ENCODE data around the gene MOB2. TPM values are rescaled to one million over a fixed set of nuclear protein-coding genes. Genes with fewer than 3 reads are reported as not detected.

Gene MOB2
- total RNA-seq, 2 donors from 2014 or later, result 11.4 to 31.3 TPM

DNA sequence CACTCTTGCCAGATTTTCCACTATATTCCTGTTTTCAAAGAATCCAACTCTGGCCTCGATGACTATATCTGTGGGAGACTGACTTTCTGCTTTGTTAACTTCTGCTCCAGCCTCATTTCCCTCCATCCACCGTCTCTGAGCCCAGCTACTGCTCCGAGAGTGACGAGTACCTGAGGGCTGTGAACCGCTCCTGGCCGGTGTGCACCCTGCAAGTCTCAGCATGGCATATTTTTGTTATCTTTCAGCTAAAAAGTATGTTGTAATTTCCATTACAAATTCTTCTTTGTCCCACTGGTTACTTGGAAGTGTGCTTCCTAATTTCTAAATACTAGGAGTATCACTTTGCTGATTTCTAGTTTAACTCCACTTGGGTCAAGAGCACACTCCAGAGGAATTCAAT lies 36.5 kb upstream of the MOB2 start:
- Histone ChIP-seq H3K27ac (no peak overlapping the region), H3K9me3 (no peaks in the 10 kb centered on the region), H3K27me3 (no peaks in the 10 kb centered on the region), H3K36me3 (replicated peaks in 1 of 2; ENCODE audit: insufficient read depth in 1 of 2, low read depth in 2 of 2) (no peaks in the 10 kb centered on the region), H3K4me1 (no peaks in the 10 kb centered on the region), H3K4me3 (no peak overlapping the region)
- intact Hi-C loops (cut with DNase I), result no loop called here
- TF ChIP-seq, protein P1, sequence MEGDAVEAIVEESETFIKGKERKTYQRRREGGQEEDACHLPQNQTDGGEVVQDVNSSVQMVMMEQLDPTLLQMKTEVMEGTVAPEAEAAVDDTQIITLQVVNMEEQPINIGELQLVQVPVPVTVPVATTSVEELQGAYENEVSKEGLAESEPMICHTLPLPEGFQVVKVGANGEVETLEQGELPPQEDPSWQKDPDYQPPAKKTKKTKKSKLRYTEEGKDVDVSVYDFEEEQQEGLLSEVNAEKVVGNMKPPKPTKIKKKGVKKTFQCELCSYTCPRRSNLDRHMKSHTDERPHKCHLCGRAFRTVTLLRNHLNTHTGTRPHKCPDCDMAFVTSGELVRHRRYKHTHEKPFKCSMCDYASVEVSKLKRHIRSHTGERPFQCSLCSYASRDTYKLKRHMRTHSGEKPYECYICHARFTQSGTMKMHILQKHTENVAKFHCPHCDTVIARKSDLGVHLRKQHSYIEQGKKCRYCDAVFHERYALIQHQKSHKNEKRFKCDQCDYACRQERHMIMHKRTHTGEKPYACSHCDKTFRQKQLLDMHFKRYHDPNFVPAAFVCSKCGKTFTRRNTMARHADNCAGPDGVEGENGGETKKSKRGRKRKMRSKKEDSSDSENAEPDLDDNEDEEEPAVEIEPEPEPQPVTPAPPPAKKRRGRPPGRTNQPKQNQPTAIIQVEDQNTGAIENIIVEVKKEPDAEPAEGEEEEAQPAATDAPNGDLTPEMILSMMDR (IDR thresholded peaks at IDR 0.05), result no peak
- no peak for TF ChIP-seq POLR2A (IDR thresholded peaks at IDR 0.05)
- ATAC-seq (no peak), DNase-seq (no peak)
- 78 to 90% methylated on average over 6 of the region's 6 CpGs for WGBS, 2 donors

DNA sequence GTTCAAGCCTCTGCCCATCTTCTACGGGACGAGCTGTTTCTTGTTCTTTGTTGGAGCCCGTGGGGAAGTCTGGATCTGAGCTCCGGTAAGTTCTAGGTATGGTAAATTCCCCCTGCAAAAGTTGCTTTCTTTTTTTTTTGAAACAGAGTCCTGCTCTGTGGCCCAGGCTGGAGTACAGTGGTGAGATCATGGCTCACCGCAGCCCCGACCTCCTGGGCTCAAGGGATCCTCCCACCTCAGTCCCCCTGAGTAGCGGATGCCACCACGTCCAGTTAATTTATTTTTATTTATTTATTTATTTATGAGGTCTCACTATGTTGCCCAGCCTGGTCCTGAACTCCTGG lies 35.5 kb upstream of the MOB2 start:
- DNase-seq (no peak), ATAC-seq (no peak)
- Histone ChIP-seq H3K4me3 (no peak overlapping the region), H3K27me3 (no peaks in the 10 kb centered on the region), H3K36me3 (replicated peaks in 1 of 2; ENCODE audit: insufficient read depth in 1 of 2, low read depth in 2 of 2) (no peaks in the 10 kb centered on the region), H3K4me1 (no peaks in the 10 kb centered on the region), H3K9me3 (no peaks in the 10 kb centered on the region), H3K27ac (no peak overlapping the region)
- no peak for TF ChIP-seq POLR2A (IDR thresholded peaks at IDR 0.05)
- TF ChIP-seq, protein P1 (IDR thresholded peaks at IDR 0.05), result no peak
- WGBS, 2 donors, result 94 to 97% methylated on average over 8 of the region's 8 CpGs
- intact Hi-C loops (cut with DNase I), result no loop called here

DNA sequence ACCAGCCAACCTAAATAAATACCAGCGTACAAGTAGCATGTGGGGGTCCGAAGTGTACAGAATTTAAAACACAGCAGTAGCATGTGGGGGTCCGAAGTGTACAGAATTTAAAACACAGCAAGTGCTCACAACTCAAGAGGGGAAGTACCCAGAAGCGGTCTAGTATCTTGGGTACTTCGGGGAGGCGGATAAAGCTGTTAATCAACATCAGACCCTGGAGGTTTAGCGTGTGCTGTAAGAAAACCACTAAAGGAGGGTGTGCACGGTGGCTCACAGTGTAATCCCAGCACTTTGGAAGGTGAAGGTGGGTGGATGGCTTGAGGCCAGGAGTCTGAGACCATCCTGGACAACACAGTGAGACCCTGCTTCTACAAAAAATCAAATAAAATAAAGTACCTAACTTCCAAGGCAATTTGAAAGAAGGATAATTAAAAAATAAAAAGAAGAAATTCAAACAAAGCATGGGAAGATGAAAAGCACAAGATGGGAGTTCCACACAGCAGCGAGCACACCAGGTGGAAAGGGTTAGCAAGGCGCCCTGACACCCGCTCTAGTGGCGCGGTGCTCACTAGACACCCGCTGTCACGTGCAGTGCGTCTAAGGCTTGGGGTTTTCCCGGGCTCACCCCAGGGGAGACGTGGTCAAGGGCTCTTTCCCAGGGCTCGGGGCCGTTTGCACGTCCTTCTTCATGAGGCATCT lies 35.0 kb upstream of the MOB2 start:
- H3K4me1 ChIP-seq, result no peaks in the 10 kb centered on the region
- H3K27ac ChIP-seq, result no peak overlapping the region
- H3K36me3 ChIP-seq (replicated peaks in 1 of 2; ENCODE audit: insufficient read depth in 1 of 2, low read depth in 2 of 2), result no peaks in the 10 kb centered on the region
- H3K4me3 ChIP-seq, result no peak overlapping the region
- WGBS, 2 donors, result 83 to 86% methylated on average over 21 of the region's 21 CpGs
- H3K27me3 ChIP-seq, result no peaks in the 10 kb centered on the region
- TF ChIP-seq POLR2A (IDR thresholded peaks at IDR 0.05), result no peak
- TF ChIP-seq, protein P1 (IDR thresholded peaks at IDR 0.05), result no peak
- no peaks in the 10 kb centered on the region for H3K9me3 ChIP-seq
- ATAC-seq, result no peak
- intact Hi-C loops (cut with DNase I), result no loop called here
- no peak for DNase-seq

DNA sequence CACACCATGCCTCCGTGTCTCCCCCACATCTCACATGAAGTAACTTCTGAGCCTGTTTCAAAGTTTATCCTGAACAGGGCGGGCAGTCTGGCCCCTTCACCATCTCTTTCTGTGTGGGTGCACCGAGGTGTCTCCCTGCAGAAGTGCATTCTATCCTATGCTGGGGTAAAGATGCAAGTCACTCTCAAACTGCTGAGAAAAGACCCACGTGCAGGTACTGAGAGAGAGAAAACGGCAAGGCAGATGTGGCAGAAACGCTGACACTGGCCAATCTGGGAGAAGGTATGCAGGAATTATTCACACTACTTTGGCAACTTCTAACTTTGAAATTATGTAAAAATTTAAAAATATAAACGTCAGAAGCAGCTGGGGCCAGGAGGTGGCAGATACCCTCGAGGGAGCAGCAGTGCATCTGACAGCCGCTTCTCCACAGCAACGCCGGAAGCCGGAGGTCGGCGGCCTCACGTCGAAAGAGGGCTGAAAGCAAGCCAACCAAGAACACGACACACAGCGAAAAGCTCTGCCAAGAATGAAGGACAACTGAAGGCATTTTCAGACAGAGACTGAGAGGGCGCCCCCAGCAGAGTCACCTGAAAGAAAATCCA lies 34.2 kb upstream of the MOB2 start:
- ATAC-seq (no peak), DNase-seq (no peak)
- intact Hi-C loops (cut with DNase I), result no loop called here
- Histone ChIP-seq H3K4me3 (no peak overlapping the region), H3K27me3 (no peaks in the 10 kb centered on the region), H3K9me3 (no peaks in the 10 kb centered on the region), H3K4me1 (peaks cover 3% of the 10 kb centered on the region), H3K27ac (no peak overlapping the region), H3K36me3 (replicated peaks in 1 of 2; ENCODE audit: insufficient read depth in 1 of 2, low read depth in 2 of 2) (no peaks in the 10 kb centered on the region)
- 70 to 73% methylated on average over 19 of the region's 19 CpGs for WGBS, 2 donors
- TF ChIP-seq, protein P1 (IDR thresholded peaks at IDR 0.05), result no peak
- no peak for TF ChIP-seq POLR2A (IDR thresholded peaks at IDR 0.05)

DNA sequence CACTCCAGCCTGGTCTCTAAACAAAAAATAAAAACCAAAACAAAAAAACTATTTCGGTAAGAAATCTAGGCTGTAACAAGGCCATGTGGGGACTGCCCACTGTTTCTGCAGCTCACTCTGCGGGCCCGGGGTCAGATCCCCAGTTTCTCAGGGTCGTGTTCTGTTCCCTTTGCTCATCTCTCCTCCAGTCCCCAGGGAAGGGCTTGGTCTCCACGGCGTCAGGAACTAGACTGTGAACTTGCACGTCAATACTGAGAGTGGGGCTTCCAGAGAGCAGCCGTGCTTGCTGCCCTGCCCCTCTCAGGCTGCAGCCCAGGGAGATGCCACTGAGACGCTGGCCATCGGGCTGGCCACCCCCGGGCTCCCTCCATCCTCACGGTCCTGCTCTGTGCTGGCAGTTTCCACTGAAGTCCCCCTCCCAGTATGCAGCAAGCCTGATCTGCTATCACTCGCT lies 33.7 kb upstream of the MOB2 start:
- intact Hi-C loops (cut with DNase I), result no loop called here
- H3K36me3 ChIP-seq (replicated peaks in 1 of 2; ENCODE audit: insufficient read depth in 1 of 2, low read depth in 2 of 2), result no peaks in the 10 kb centered on the region
- no peaks in the 10 kb centered on the region for H3K27me3 ChIP-seq
- H3K9me3 ChIP-seq, result no peaks in the 10 kb centered on the region
- TF ChIP-seq, protein P1 (IDR thresholded peaks at IDR 0.05), result no peak
- TF ChIP-seq POLR2A (IDR thresholded peaks at IDR 0.05), result no peak
- peaks cover 8% of the 10 kb centered on the region for H3K4me1 ChIP-seq
- WGBS, 2 donors, result 78 to 86% methylated on average over 12 of the region's 13 CpGs
- H3K27ac ChIP-seq, result no peak overlapping the region
- DNase-seq (no peak), ATAC-seq (no peak)
- no peak overlapping the region for H3K4me3 ChIP-seq

Measured in body of pancreas (tissue), 4 donors.